HEK293 (cell line): Measurements from ENCODE around the gene PRKCE.

Source experiments
- CTCF ChIP-seq: fragments of 450-650 bp; formaldehyde crosslinking; IDR thresholded peaks from 2 replicates; pipeline ENCODE4 v1.5.1; 2016; ENCODE audit warnings: missing biosample characterization, missing genetic modification characterization
- IKZF3 ChIP-seq: fragments of 450-650 bp; IDR thresholded peaks from 2 replicates; pipeline ENCODE4 v1.5.0; 2018; ENCODE audit warnings: missing biosample characterization, mild to moderate bottlenecking, missing genetic modification characterization, moderate library complexity
- ZNF280C ChIP-seq: fragments of 450-650 bp; formaldehyde crosslinking; IDR thresholded peaks from 2 replicates; pipeline ENCODE4 v1.5.1; 2016; ENCODE audit warnings: missing biosample characterization, missing genetic modification characterization
- ZNF350 ChIP-seq: fragments of 450-650 bp; formaldehyde crosslinking; IDR thresholded peaks from 2 replicates; pipeline ENCODE4 v1.5.0; 2017; ENCODE audit warnings: missing biosample characterization, mild to moderate bottlenecking, missing genetic modification characterization
- ZNF510 ChIP-seq: fragments of 450-650 bp; formaldehyde crosslinking; IDR thresholded peaks from 2 replicates; pipeline ENCODE4 v1.5.1; 2018; ENCODE audit warnings: mild to moderate bottlenecking, missing genetic modification characterization, missing biosample characterization; ENCODE audit not compliant: insufficient replicate concordance
- ZNF704 ChIP-seq: fragments of 450-650 bp; formaldehyde crosslinking; IDR thresholded peaks from 2 replicates; pipeline ENCODE4 v1.5.1; 2016; ENCODE audit warnings: missing biosample characterization, missing genetic modification characterization
- TF ChIP-seq, protein P1 (sequence below): fragments of 450-650 bp; formaldehyde crosslinking; IDR thresholded peaks from 2 replicates; pipeline ENCODE4 v1.5.1; 2016; ENCODE audit warnings: missing biosample characterization, missing genetic modification characterization
- TF ChIP-seq, protein P2 (sequence below): fragments of 450-650 bp; formaldehyde crosslinking; IDR thresholded peaks from 2 replicates; pipeline ENCODE4 v1.5.1; 2016; ENCODE audit warnings: missing biosample characterization, missing genetic modification characterization

DNA sequence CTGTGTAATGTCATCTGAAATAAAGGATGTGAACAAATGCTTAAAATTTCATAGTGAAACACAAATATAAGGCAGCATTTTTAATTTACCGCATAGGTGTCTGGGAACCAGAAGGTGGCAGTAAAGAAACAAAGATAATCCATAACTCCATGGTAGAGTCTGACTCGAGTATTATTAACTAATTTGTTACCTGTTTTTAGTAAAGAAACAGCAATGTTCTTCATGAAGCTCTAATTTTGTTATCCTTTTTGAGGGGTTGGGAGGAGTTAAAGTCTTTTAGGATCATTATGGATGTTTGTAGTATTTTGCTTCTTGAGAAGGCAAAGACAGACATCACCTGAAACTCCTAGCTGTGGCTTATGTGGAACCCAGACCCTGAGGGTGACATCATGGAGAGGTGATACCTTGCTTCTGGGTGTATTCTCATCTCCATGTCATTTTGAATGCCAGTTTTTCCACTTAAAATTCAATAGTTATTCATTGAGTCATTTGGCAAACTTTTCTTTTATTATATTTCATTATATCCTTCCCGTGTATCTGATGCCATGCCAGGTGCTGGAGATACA is 359.5 kb downstream of the PRKCE start:
- TF ChIP-seq CTCF (tag by site-specific recombination): 0 out of 2 replicates have a peak, but pooled peaks have one; percentile 25
- no peak for TF ChIP-seq ZNF704 (tag by site-specific recombination)
- no peak for TF ChIP-seq ZNF350 (tag by site-specific recombination)
- no peak for TF ChIP-seq ZNF280C (tag by site-specific recombination)
- TF ChIP-seq, protein P1, sequence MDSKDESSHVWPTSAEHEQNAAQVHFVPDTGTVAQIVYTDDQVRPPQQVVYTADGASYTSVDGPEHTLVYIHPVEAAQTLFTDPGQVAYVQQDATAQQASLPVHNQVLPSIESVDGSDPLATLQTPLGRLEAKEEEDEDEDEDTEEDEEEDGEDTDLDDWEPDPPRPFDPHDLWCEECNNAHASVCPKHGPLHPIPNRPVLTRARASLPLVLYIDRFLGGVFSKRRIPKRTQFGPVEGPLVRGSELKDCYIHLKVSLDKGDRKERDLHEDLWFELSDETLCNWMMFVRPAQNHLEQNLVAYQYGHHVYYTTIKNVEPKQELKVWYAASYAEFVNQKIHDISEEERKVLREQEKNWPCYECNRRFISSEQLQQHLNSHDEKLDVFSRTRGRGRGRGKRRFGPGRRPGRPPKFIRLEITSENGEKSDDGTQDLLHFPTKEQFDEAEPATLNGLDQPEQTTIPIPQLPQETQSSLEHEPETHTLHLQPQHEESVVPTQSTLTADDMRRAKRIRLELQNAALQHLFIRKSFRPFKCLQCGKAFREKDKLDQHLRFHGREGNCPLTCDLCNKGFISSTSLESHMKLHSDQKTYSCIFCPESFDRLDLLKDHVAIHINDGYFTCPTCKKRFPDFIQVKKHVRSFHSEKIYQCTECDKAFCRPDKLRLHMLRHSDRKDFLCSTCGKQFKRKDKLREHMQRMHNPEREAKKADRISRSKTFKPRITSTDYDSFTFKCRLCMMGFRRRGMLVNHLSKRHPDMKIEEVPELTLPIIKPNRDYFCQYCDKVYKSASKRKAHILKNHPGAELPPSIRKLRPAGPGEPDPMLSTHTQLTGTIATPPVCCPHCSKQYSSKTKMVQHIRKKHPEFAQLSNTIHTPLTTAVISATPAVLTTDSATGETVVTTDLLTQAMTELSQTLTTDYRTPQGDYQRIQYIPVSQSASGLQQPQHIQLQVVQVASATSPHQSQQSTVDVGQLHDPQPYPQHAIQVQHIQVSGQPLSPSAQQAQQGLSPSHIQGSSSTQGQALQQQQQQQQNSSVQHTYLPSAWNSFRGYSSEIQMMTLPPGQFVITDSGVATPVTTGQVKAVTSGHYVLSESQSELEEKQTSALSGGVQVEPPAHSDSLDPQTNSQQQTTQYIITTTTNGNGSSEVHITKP: no peak
- no peak for TF ChIP-seq IKZF3
- no peak for TF ChIP-seq ZNF510
- TF ChIP-seq, protein P2, sequence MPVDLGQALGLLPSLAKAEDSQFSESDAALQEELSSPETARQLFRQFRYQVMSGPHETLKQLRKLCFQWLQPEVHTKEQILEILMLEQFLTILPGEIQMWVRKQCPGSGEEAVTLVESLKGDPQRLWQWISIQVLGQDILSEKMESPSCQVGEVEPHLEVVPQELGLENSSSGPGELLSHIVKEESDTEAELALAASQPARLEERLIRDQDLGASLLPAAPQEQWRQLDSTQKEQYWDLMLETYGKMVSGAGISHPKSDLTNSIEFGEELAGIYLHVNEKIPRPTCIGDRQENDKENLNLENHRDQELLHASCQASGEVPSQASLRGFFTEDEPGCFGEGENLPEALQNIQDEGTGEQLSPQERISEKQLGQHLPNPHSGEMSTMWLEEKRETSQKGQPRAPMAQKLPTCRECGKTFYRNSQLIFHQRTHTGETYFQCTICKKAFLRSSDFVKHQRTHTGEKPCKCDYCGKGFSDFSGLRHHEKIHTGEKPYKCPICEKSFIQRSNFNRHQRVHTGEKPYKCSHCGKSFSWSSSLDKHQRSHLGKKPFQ: no peak
